Stimulated activated naive CD8-positive, alpha-beta T cell treated with anti-CD3 and anti-CD28 coated beads, Interleukin-15, amount 100 ng/mL, for 72 hours (primary cell): ENCODE data around the gene RHOT1.
"Not testable (repeated sequence)": the region's sequence is repeated elsewhere in the genome, so short reads cannot be mapped to it uniquely, and the experiment has no call there.

Experiments
- ATAC-seq: fragments of 150-1000 bp; cut with Tn5 transposase; 2 replicates; pipeline ENCODE4 v1.10.0; 2021; ENCODE audit warnings: mild to moderate bottlenecking, moderate library complexity
- DNase-seq, 2 donors: peaks; one replicate each; pipeline ENCODE4 v3.0.0; 2021 to 2022
- H3K27ac Mint-ChIP-seq, 2 donors: one replicate each; pipeline ENCODE4 v1.8.0; 2022; ENCODE audit warnings: mild to moderate bottlenecking in 2 of 2, mixed read lengths in 2 of 2, moderate library complexity in 2 of 2
- H3K27me3 Mint-ChIP-seq: one replicate; pipeline ENCODE4 v1.8.0; 2022; ENCODE audit warnings: mixed read lengths
- H3K4me1 Mint-ChIP-seq: one replicate; pipeline ENCODE4 v1.8.0; 2022; ENCODE audit warnings: mild to moderate bottlenecking, mixed read lengths
- H3K4me3 Mint-ChIP-seq, 2 donors: one replicate each; pipeline ENCODE4 v1.8.0; 2022; ENCODE audit warnings: mild to moderate bottlenecking in 2 of 2, mixed read lengths in 2 of 2, moderate library complexity in 1 of 2
- H3K9me3 Mint-ChIP-seq, 2 donors: one replicate each; pipeline ENCODE4 v1.8.0; 2022; ENCODE audit warnings: mixed read lengths in 2 of 2

The RHOT1 gene

DNA sequence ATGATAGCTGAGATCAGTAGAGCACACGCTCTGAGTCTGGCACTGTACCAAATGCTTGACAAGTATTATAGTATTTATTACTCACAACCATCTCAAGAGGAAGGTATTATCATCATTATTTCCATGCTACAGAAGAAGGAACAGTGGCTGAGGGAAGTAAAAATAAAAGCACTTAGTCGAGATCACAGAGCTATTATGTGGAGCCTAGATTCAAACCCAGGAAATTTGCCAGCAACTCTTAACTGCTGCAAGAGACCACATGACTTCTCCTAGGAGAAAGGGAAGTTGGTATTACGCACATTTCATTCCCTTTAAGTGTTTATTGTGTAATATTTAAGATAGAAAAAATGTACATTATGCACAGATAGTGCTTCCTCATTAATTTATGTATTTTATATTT lies 1.0 kb upstream of the RHOT1 start:
- Mint-ChIP-seq H3K27ac (peak overlapping the region in 1 of 2 donors; percentile 27), H3K4me3 (peak overlapping the region; percentile 81 to 82), H3K9me3 (no peaks in the 10 kb centered on the region), H3K27me3 (no peaks in the 10 kb centered on the region), H3K4me1 (peaks cover 49% of the 10 kb centered on the region)
- DNase-seq: no peak
- no peak for ATAC-seq

GRCh38 chr17:32141679-32142037 lies 644 bp upstream of the RHOT1 start:
- Mint-ChIP-seq H3K27me3 (no peaks in the 10 kb centered on the region), H3K4me1 (peaks cover 45% of the 10 kb centered on the region), H3K4me3 (peak overlapping the region; percentile 81 to 82), H3K27ac (peak overlapping the region; percentile 6 to 54), H3K9me3 (no peaks in the 10 kb centered on the region)
- DNase-seq: no peak
- no peak for ATAC-seq

DNA sequence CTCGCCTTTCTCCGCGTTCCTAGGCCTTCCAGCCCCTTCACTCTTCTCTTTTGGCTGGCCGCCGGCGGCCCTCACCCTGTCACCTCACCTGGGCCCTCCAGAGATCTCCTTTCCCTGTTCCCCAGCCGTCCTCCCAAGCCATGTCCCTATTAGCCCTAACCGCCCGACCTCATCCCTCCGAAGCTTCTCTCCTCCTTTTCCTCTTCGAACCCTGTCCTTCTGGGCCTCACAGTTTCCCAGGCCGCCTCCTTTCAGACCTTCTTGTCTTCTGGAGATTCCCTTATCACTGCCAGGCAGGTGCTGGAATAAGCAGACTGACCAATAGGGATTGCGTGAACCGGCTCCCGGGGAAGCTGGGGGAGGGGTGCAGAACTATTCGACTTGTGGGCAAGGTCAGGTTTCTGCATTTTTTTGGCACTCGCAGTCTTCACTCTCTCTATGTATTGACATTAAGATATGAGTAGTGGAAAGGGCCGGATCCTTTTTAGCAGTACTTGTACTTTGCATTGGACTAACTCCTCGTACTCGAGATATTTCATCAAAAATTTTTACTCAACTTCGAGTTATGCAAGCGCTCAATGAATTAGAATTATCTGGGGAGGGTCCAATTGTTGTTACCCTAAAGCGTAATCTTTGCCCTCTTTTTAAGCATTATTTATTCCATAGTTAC lies 690 bp downstream of the RHOT1 start:
- Mint-ChIP-seq H3K27me3 (no peaks in the 10 kb centered on the region), H3K4me1 (peaks cover 41% of the 10 kb centered on the region), H3K9me3 (no peaks in the 10 kb centered on the region), H3K27ac (peak overlapping the region; percentile 95 to 97), H3K4me3 (peak overlapping the region; percentile 93 to 98)
- DNase-seq (peak in 1 of 2 donors; percentile 25), ATAC-seq (no peak)

DNA sequence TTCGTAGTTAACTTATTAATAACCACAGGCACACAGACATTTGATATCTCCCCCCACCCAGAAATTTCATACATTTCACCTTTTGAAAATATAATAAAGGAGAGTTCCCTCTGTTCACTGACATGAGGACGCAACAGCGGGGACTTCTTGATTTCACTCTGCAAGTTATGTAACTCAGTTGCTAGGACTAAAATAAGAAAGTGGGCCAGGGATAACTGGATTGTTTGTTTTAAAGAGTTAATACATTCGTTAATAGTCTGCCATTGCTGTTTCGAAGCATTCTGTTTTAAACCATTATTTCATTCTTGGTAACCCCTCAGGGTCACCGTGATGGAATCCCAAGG lies 1.2 kb downstream of the RHOT1 start:
- peak overlapping the region; percentile 93 to 98 for H3K4me3 Mint-ChIP-seq
- H3K4me1 Mint-ChIP-seq: peaks cover 44% of the 10 kb centered on the region
- no peaks in the 10 kb centered on the region for H3K9me3 Mint-ChIP-seq
- DNase-seq: no peak
- H3K27ac Mint-ChIP-seq: peak overlapping the region; percentile 95 to 97
- no peaks in the 10 kb centered on the region for H3K27me3 Mint-ChIP-seq
- no peak for ATAC-seq

DNA sequence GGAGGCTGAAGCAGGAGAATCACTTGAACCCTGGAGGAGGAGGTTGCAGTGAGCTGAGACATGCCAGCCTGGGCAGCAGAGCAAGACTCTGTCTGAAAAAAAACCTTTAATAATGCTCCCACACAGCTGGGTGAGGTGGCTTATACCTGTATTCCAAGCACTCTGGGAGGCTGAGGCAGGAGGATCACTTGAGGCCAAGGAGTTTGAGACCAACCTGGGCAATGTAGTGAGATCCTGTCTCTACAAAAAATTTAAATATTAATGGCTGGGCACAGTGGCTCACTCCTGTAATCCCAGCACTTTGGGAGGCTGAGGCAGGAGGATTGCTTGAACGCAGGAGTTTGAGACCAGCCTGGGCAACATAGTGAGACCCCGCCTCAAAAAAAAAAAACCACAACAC lies 2.1 kb downstream of the RHOT1 start:
- H3K27me3 Mint-ChIP-seq, H3K9me3 Mint-ChIP-seq, ATAC-seq, DNase-seq, H3K27ac Mint-ChIP-seq, H3K4me3 Mint-ChIP-seq: not testable (repeated sequence)
- H3K4me1 Mint-ChIP-seq: peaks cover 38% of the 10 kb centered on the region

- DNase-seq (no peak), ATAC-seq (no peak)
- peaks cover 37% of the 10 kb centered on the region for H3K4me1 Mint-ChIP-seq
- no peak overlapping the region for H3K27ac Mint-ChIP-seq
- H3K27me3 Mint-ChIP-seq: no peaks in the 10 kb centered on the region
- H3K4me3 Mint-ChIP-seq: no peak overlapping the region
- H3K9me3 Mint-ChIP-seq: no peaks in the 10 kb centered on the region
Observed at GRCh38 chr17:32148351-32148750, 6.0 kb downstream of the RHOT1 start.

DNA sequence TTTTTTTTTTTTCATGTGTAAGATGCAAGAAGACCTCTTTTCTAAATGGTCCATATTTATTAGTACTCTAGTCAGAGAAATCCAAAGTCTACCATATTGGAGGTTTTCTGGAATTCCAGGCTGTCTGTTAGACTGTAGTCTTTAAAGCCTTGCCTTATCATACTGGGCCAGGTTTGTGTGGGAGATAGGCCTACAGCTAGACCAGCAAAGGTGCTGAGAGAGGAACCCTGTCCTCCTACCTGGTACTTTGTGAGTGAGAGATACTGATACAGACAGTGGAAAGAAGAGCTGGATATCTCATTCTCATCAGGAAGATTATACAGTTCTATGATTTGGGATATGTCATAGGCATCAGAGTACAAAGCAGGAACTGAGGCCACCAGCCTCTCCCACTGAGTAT lies 8.1 kb downstream of the RHOT1 start:
- Mint-ChIP-seq H3K9me3 (no peaks in the 10 kb centered on the region), H3K4me3 (no peak overlapping the region), H3K27ac (peak overlapping the region in 1 of 2 donors; percentile 75), H3K27me3 (no peaks in the 10 kb centered on the region), H3K4me1 (peaks cover 25% of the 10 kb centered on the region)
- DNase-seq (no peak), ATAC-seq (no peak)

- no peaks in the 10 kb centered on the region for H3K27me3 Mint-ChIP-seq
- no peak for ATAC-seq
- no peak overlapping the region for H3K4me3 Mint-ChIP-seq
- DNase-seq: no peak
- H3K4me1 Mint-ChIP-seq: peaks cover 18% of the 10 kb centered on the region
- no peaks in the 10 kb centered on the region for H3K9me3 Mint-ChIP-seq
- no peak overlapping the region for H3K27ac Mint-ChIP-seq
Observed at GRCh38 chr17:32152130-32152529, 9.8 kb downstream of the RHOT1 start.

DNA sequence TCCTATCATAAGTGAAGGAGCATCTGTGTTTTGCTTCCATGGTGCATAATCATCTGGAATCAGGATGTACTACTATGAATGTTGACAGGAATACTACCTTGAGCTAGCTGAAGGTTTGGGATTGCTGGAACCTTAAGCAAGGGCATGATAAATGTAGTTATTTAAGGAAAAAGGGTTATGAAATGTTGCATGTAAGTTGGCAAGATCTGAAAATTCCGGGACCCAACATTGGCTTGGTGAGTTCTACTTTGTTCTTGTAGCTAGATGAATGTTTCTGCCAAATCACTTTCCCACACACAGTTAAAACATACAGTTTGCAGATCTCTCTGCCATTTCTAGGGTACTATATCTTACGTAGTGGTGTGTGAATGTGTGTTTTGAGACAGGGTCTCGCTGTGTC lies 13.6 kb downstream of the RHOT1 start:
- ATAC-seq (no peak), DNase-seq (no peak)
- H3K4me1 Mint-ChIP-seq: peaks cover 7% of the 10 kb centered on the region
- H3K4me3 Mint-ChIP-seq: no peak overlapping the region
- no peaks in the 10 kb centered on the region for H3K27me3 Mint-ChIP-seq
- H3K27ac Mint-ChIP-seq: no peak overlapping the region
- no peaks in the 10 kb centered on the region for H3K9me3 Mint-ChIP-seq

DNA sequence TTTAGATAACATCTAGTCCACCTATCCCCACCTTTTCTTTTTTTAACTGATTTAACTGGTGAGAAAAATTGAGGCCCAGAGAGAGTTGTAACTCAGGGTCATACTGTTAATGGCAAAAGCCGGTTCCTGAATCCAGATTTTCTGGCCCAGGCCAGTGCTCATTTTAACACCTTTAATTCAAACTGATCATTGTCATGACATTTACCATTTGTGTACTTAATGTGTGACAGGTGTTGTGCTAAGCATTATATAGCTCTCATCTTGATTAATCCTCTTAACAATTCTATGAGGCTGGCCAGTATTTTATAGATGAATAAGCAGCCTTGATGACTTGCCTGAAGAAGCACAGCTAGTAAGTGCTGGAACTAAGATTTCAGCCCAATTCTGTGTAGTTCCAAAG lies 14.4 kb downstream of the RHOT1 start:
- no peaks in the 10 kb centered on the region for H3K27me3 Mint-ChIP-seq
- DNase-seq (no peak), ATAC-seq (no peak)
- no peaks in the 10 kb centered on the region for H3K9me3 Mint-ChIP-seq
- H3K4me1 Mint-ChIP-seq: peaks cover 12% of the 10 kb centered on the region
- no peak overlapping the region for H3K27ac Mint-ChIP-seq
- no peak overlapping the region for H3K4me3 Mint-ChIP-seq

- Mint-ChIP-seq H3K27ac (no peak overlapping the region), H3K9me3 (no peaks in the 10 kb centered on the region), H3K27me3 (no peaks in the 10 kb centered on the region), H3K4me3 (no peak overlapping the region), H3K4me1 (peaks cover 16% of the 10 kb centered on the region)
- DNase-seq (no peak), ATAC-seq (no peak)
Observed at GRCh38 chr17:32157225-32157624, 14.9 kb downstream of the RHOT1 start.

DNA sequence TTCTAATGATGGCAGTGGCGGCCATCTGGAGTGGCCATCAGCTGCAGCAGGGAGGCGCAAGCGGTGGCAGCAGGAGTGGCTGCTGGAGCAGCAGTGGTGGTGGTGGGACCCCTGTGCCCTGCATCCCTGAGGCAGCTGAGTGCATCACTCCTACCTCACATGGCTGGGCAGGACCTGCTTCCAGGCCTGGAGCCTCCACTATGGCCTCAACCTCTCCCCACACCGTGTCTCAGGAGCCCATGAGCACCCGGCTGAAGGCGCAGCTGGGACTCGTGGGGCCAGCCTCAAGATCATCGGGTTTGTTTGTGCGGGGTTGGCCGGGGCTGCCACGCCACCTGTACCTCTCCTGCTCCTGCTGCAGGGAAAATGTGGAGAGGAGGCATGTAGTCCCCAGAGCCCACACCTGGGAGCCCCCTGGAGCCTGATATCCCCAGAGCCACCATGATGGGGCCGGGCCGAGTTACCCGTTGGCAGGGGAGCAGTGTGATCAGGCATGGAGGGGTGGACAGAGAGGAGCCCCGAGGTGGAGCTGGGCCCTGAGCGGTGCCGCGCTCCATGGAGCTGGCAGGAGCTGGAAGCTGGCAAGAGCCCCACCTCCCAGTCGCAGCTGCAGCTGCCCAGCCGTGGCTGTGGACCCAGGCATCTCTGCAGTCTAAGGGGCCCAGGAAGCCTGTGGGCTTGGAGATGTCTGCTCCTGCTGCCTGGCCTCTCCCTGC lies 16.7 kb downstream of the RHOT1 start:
- H3K4me3 Mint-ChIP-seq: no peak overlapping the region
- H3K9me3 Mint-ChIP-seq: peaks cover 0 to 4% of the 10 kb centered on the region in 2 donors
- peak overlapping the region in 1 of 2 donors; percentile 19 for H3K27ac Mint-ChIP-seq
- peaks cover 16% of the 10 kb centered on the region for H3K4me1 Mint-ChIP-seq
- ATAC-seq (peak; percentile 7), DNase-seq (no peak)
- H3K27me3 Mint-ChIP-seq: no peaks in the 10 kb centered on the region

DNA sequence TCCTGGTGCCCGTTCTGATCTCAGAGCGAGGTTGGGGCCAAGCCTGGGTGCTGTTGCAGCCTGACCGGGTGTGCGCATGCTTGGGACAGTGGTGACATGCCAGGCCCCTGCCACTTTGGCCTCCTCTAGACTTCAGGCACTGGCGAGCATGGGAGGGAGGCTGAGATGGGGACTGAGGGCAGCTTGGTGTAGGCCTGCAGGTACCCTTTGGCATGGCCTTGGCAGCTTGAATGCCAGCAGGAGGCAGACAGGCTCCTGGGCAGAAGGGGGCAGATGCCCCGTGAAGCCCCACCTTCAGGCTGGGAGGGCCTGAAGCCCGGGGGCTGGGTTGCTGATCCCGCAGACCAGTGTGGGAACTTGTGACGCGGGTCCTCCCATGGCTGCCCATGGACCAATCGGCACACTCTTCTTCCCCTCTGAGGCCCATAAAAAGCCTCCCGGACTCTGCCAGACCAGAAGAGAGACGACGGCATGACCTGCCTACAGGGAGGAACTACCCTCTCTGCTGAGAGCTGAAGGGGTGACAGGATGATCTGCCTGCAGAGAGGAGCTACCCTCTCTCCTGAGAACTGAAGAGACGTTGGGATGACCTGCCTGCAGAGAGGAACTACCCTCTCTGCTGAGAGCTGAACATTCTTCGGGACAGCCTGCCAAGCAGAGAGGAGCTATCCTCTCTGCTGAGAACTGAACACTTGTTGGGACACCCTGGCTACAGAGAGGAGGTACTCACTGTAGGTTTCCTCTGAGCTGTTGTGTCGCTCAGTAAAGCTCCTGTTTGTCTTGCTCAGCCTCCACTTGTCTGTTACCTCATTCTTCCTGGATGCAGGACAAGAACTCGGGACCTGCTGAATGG lies 17.5 kb downstream of the RHOT1 start:
- H3K4me3 Mint-ChIP-seq: no peak overlapping the region
- ATAC-seq: no peak
- DNase-seq: no peak
- H3K4me1 Mint-ChIP-seq: peaks cover 16% of the 10 kb centered on the region
- H3K27me3 Mint-ChIP-seq: no peaks in the 10 kb centered on the region
- peaks cover 0 to 4% of the 10 kb centered on the region in 2 donors for H3K9me3 Mint-ChIP-seq
- H3K27ac Mint-ChIP-seq: peak overlapping the region in 1 of 2 donors; percentile 19

GRCh38 chr17:32160526-32160925 lies 18.2 kb downstream of the RHOT1 start:
- Mint-ChIP-seq H3K9me3 (peaks cover 0 to 4% of the 10 kb centered on the region in 2 donors), H3K4me3 (no peak overlapping the region), H3K27me3 (no peaks in the 10 kb centered on the region), H3K27ac (no peak overlapping the region), H3K4me1 (peaks cover 16% of the 10 kb centered on the region)
- DNase-seq (no peak), ATAC-seq (no peak)

GRCh38 chr17:32161029-32161428 lies 18.7 kb downstream of the RHOT1 start:
- H3K27me3 Mint-ChIP-seq: no peaks in the 10 kb centered on the region
- H3K4me3 Mint-ChIP-seq: no peak overlapping the region
- H3K27ac Mint-ChIP-seq: no peak overlapping the region
- peaks cover 16% of the 10 kb centered on the region for H3K4me1 Mint-ChIP-seq
- ATAC-seq (no peak), DNase-seq (no peak)
- H3K9me3 Mint-ChIP-seq: peaks cover 0 to 4% of the 10 kb centered on the region in 2 donors
